Stimulated activated CD8-positive, alpha-beta memory T cell treated with anti-CD3 and anti-CD28 coated beads, Interleukin-12 subunit alpha, Interleukin-12 subunit beta, amount 100 ng/mL, for 24 hours (primary cell): ENCODE data around the gene WNK4.

Source experiments
- DNase-seq: peaks from one replicate; pipeline ENCODE4 v3.0.0-alpha.2; 2020; ENCODE audit errors: extremely low read depth

The WNK4 gene

DNA sequence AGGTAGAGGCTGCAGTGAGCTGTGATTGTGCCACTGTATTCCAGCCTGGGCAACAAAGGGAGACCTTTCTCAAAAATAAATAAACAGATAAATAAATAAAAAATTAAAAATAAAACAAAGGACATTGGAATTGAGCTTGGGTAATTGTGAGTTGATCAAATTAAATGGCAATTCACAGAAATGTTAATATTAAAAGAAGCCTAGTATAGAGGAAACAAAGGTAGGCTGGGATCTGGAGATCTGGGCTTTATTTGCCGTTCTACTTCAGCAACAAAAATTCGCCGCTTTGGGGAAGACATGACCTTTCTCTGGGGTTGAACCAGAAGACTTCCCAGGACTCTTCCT is 7.5 kb upstream of the WNK4 start:
- no peak for DNase-seq

DNA sequence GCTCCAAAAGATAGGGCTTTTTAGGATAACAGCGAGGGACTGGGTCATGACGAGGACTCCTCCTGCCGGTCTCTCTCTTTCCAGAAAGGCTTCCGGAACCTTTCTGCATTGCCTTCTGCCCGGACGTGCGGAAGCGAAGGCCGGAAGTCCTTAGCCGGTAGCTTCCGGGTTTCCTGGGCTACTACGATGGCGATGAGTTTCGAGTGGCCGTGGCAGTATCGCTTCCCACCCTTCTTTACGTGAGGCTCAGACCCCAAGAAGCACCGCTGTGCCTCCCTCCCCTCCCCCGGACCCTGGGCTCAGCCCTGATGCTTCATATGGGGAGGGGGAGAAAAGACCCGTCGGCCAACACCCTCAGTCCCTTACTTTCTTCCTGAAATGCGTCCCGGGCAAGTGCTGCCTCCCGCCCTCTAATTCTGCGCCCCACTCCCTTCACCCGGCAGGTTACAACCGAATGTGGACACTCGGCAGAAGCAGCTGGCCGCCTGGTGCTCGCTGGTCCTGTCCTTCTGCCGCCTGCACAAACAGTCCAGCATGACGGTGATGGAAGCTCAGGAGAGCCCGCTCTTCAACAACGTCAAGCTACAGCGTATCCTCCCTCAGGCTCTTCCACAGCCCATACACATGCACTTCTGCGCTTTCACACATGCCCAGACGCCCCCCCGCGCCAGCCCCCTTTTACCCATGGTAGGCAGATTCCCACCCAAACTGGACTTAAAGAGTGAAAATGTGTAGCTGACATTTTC is 6.9 kb upstream of the WNK4 start, which contains the start of gene VPS25:
Gene VPS25 (plus strand): TSS at position 160 of the 746 bp plus-strand sequence. CDS start 27 bp downstream, at position 187.
- DNase-seq = peak; percentile 39

DNA sequence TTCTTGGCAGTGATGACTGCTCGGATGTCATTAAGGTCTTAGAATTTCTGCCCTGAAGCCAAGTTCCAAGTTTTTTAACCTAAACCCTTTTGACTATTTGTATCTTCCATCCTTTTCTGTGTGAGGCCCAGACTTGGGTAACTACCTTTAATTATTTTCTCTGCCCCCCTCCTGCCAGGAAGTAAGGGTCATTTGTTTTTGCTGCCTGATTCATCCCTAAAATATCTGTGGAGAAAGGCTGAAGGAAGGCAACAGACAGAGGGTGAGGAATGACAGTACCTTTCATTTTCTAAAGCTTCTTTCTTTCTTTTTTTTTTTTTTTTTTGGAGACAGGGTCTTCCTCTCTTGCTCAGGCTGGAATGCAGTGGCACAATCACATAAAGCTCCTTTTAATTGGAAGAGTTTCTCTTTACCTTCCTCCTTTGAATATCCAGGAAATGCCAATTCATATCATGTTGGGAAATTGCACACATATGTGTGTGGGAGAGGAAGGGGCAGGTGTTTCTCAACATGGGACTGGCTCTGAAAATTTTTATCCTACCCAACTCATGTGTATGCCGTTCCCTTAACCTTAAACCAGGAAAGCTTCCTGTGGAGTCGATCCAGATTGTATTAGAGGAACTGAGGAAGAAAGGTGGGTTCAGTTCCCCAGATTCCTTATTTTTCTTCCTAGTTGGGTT is 6.2 kb upstream of the WNK4 start:
- DNase-seq = no peak

DNA sequence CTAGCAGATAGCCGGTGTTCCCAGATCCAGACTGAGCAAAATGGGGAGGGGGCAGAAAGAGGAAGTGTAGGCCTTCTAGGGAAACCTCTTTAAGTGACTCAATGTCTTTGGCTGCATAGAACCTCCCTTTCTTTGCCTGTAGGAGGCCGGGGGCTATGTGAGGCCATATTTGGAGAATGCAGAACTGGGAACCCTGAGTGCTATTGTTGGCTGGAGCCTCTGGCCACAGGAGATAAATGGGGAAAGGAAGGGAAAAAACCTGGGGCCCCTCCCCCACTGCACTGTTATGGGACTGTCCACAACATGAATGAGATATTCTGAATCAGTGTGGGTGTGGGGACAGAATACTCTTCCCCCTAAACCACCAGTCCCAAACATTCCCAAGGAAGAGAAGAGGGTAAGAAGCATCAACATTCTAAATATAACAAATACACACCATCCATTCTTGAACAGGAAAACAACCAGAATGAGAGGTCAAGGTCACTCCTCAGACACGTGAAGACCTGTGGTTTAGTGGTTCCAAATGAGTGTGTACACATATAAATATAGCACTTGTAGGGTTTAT is 4.8 kb upstream of the WNK4 start:
- no peak for DNase-seq

DNA sequence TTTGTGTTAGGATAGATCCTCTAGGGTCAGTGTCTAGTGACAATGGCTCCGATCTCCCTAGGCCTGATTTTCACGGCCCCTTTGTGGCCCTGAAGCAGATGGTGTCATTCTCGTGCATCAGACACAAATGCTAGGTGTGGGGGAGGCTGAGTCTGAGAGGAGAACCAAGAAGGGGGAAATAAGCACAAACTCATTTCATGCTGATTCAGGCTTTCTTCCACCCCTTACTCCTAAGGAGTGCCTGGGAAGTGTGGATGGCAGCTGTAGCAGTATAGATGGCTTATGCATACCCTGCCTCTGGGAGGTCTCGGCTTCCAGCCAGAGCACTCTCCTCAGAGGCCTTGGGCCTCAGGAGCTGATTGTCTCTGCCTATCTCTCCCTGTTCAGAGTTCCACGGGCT is 1.8 kb upstream of the WNK4 start:
- DNase-seq = no peak

DNA sequence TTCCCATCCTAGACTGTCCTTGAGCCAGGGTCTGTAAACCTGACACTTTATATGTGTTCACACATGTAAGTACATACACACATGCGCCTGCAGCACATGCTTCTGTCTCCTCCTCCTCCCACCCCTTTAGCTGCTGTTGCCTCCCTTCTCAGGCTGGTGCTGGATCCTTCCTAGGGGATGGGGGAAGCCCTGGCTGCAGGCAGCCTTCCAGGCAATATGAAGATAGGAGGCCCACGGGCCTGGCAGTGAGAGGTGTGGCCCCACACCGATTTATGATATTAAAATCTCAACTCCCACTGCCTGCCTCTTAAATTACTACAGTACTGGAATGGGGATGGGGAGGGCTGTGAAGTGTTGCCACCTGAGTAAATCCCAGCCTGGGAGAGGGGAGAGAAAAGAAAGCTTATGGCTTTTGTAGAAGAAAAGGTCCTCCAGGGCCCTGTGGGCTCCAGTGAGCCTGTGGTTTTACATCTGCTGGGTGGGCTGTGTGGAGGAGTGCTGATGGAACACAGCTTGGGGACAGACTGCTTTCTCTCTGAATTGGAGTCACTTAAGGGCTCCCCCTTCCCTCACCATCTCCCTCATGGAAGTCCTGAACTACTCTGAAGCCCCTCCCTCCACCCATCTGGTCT is 990 bp upstream of the WNK4 start:
- no peak for DNase-seq

DNA sequence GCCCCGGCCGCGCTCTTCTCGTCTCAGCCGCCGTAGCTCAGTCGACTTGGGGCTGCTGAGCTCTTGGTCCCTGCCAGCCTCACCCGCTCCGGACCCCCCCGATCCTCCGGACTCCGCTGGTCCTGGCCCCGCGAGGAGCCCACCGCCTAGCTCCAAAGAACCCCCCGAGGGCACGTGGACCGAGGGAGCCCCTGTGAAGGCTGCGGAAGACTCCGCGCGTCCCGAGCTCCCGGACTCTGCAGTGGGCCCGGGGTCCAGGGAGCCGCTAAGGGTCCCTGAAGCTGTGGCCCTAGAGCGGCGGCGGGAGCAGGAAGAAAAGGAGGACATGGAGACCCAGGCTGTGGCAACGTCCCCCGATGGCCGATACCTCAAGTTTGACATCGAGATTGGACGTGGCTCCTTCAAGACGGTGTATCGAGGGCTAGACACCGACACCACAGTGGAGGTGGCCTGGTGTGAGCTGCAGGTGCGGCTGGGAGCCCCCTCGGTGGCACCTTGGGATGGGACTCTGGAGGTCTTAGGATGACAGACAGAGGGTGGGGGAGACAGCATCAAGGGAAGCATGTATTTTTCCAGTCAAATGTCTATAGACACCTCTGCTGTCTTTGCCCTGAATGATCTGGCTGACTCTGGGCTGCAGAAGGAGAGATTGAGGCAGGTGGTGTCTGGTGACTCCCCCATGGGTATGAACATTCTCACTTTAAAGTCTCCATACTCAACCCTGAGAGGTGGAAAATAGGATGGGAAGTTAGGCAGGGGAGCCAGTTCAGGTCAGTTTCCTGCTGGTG is 635 bp downstream of the WNK4 start:
- DNase-seq = no peak

DNA sequence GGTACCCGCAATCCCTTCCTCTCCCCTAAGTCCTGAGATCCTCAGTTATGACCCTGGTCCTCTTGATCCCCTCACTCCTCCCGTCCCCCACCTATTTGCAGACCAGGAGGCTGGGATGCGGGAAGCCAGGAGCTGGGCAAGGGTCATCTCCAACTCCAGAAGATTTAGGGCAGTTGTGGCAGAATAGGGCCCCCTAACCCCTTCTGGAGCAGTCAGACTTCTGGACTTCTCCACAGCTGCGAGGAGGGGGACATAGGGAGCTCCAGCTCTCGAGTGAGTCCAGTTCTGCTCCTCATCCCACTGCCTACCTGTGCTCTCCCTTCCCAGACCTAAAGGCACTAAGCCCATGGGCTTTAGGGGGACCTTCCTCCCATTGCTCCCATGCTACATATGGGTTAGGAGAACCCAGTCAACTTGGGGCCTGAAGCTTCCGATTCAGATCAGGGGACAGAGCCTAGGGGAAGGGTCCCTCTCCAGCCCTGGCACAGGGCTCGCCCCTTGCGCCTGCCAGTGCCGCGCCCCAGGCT is 1.3 kb downstream of the WNK4 start:
- DNase-seq = no peak

DNA sequence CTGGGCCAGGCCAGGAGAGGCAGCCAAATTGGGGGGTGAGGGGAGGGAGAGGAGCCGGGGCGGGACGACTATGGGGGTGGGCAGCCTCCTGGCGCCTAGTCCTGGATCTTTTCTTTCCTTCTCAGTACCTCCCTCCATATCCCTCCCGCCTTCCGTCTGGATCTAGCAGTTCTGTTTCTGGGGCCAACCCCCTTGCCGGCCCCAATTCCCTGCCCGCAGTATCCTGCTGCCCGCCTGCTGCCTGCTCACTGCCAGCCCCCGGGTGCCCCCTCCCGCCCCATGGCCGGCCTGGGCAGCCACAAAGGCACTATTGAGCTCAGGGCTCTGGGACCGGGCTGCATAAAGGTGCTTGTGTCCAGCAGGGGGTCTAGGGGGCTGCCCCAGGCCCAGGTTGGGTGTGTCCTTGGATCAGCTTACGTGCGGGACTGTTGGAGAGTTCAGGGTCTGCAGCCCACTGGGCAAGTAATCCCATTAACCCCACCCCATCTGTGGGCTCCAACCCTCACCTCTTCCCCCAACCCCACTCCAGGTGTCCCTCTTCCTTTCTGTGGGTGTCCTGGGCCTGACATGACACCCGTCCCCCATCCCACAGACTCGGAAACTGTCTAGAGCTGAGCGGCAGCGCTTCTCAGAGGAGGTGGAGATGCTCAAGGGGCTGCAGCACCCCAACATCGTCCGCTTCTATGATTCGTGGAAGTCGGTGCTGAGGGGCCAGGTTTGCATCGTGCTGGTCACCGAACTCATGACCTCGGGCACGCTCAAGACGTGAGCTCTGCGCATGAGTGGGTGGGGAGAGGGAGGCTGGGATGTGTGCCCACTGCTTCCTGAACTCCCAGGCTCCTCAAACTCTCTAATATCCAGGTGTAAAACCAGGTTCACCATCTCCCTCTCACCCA is 2.0 kb downstream of the WNK4 start:
- DNase-seq = no peak

DNA sequence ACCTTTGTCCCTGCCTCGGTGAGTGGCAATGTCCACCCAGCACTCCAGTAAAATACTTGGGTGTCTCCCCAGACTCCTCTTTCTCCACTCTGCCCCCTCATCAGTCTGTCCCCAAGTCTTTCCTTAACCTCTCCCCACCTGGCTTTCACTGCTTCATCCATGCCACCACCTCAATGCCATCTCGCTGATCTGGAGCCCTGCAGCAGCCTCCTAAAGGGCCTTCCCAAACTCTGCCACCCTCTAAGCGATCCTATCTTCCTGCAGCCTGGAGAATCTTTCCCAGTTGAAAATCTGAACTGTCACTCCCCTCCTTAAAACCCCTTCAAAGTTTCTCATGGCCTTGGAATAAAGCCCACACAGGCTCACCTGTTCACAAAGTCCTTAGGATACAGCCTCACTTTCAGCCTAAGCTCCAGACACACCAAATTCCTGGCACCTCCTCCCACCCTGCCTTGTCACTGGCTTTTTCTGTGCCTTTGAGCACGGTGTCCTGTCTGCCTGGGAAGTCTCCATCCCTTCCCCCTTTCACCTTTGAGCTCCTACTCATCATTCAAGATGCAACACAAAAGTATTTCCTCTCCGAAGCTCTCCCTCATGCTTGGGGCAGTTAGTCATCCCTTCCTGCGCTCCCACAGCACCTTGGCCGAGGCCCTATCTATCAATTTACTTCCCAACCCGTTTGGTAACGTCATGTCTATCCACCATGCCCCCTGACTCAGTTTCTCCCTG is 2.8 kb downstream of the WNK4 start:
- no peak for DNase-seq

DNA sequence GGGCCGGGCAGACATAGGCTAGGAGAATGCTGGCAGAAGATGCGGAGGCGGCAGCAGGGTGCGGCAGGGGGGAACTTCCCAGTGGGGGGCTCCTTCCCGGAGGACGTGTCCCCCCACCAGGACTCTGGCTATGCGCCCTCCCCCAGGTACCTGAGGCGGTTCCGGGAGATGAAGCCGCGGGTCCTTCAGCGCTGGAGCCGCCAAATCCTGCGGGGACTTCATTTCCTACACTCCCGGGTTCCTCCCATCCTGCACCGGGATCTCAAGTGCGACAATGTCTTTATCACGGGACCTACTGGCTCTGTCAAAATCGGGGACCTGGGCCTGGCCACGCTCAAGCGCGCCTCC is 3.4 kb downstream of the WNK4 start:
- no peak for DNase-seq

DNA sequence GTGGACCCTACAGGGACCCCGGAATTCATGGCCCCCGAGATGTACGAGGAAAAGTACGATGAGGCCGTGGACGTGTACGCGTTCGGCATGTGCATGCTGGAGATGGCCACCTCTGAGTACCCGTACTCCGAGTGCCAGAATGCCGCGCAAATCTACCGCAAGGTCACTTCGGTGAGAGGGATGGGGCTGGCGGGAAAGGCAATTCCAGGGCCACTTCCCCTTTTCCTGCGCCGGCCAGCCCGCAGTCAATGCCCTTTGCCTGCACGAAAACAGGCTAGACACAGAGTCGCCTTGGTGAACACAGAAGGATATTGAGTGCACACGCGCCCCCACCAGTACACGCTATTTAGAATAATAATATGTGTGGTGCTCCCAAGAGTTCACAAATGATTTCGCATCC is 4.0 kb downstream of the WNK4 start:
- DNase-seq = no peak

DNA sequence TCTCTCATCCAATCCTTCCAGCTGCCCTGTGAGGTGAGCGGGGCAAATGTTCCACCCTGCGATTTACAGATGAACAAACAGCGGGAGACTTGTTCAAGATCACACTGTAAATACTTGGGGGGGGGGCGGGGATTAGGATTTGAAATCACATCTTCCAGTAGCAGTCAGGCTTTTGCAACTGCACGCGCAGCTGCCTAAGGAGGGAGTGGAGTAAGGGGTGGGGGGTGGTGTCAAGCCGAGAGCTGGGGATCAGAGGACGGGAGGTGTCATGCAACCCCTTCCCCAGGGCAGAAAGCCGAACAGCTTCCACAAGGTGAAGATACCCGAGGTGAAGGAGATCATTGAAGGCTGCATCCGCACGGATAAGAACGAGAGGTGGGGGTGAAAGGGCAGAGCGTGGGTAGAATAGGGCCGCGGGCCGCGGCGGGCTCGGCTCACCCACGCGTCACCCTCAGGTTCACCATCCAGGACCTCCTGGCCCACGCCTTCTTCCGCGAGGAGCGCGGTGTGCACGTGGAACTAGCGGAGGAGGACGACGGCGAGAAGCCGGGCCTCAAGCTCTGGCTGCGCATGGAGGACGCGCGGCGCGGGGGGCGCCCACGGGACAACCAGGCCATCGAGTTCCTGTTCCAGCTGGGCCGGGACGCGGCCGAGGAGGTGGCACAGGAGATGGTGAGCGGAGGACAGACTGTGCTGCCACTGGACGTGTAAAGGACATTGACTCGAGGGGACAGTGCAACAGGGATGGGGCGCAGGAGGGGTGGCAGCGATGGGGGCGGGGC is 4.6 kb downstream of the WNK4 start:
- DNase-seq = no peak

DNA sequence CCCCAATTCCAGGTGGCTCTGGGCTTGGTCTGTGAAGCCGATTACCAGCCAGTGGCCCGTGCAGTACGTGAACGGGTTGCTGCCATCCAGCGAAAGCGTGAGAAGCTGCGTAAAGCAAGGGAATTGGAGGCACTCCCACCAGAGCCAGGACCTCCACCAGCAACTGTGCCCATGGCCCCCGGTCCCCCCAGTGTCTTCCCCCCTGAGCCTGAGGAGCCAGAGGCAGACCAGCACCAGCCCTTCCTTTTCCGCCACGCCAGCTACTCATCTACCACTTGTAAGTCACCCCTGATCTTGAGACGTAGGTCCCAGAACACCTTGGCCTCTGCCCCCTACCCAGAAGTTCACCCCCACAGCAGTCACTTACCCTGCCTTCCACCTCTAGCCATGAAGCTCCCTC is 6.9 kb downstream of the WNK4 start:
- no peak for DNase-seq

DNA sequence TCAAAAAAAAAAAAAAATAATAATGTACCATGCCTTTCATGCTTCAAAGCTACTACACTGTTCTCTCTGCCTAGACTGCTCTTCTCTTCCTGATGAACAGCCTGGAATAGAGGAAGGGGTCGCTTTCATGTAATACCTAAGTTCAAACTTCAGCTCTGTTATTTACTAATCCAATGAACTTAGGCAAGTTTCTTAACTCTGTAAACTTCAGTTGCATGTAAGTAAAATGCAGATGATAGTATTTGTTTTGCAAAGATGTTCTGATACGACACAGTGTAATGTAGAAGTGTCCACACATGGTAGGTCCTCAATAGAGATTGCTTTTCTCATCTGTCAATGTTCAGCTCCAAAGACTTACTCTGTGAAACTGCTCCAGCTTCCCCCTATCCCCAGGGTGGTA is 11.5 kb downstream of the WNK4 start:
- DNase-seq = no peak

DNA sequence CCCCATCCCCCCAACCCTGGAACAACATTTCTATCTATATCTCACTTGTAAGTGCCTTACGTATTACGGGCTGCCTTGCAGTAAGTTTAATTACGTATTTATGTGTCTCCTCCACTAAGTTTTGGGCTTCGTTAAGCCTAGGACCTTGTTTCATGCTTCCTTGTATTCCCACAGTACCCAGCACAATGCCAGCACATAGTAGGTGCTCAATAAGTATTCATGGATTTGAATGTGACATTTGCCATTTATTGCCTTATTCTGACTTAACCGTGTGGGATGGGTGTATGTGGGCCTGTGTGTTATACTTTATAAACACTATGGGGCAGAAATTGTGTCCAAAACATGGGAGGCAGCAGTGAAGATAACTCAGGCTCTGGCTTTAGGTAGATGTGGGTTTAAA is 12.1 kb downstream of the WNK4 start:
- no peak for DNase-seq

DNA sequence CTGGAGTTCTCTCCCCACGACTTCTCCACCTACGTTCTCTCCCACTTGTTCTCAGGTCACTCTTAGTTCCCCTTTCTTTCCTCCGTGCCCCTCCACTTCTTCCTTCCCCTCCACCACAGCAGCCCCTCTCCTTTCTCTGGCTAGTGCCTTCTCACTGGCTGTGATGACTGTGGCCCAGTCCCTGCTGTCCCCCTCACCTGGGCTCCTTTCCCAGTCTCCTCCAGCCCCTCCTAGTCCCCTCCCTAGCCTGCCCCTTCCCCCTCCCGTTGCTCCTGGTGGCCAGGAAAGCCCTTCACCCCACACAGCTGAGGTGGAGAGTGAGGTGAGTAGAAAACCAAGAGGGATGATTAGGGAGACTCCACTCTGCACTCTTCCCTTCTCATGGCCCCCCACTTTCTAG is 14.7 kb downstream of the WNK4 start:
- DNase-seq = no peak

DNA sequence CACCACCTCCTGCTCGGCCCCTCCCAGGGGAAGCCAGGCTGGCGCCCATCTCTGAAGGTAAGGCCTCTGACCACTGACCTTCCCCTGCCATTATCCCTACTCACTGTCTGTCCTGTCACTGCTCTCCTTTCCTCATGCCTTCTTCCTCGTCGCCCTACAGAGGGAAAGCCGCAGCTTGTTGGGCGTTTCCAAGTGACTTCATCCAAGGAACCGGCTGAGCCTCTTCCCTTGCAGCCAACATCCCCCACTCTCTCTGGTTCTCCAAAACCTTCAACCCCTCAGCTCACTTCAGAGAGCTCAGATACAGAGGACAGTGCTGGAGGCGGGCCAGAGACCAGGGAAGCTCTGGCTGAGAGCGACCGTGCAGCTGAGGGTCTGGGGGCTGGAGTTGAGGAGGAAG is 15.1 kb downstream of the WNK4 start:
- DNase-seq = no peak

DNA sequence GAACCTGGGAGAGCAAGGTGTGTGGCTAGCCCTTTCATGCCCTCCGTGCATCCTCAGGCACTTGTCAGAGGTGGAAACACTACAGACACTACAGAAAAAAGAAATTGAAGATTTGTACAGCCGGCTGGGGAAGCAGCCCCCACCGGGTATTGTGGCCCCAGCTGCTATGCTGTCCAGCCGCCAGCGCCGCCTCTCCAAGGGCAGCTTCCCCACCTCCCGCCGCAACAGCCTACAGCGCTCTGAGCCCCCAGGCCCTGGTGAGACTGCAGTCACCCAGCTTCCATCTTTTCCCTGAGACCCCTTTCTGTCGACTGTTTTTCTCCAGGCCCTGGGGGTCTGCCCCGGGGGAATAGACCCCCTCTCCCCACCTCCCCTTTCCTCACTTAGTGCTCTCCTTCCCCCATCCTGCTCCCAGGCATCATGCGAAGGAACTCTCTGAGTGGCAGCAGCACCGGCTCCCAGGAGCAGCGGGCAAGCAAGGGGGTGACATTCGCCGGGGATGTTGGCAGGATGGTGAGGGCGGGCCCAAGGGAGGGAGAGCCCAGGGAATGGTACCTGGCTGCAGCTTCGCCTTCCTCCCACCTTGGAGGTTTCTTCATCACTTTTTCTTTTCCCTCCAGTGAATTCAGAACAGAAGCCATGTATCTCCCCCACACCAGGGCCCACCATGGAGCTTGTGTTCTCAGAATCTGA is 15.8 kb downstream of the WNK4 start:
- no peak for DNase-seq
